Spleen (tissue), 7 donors: ENCODE data around the gene TNFAIP6.

ENCODE experiments used
- CTCF ChIP-seq, 11 experiments: fragments of 200-600 bp in 7 of 11; fragments of 450-650 bp in 4 of 11; sonication (generic) in 4 of 11; IDR thresholded peaks in 8 of 11; conservative IDR thresholded peaks in 3 of 11; 1 replicate in 7 of 11; 2 replicates in 4 of 11; pipeline versions ENCODE4 v1.4.0 to v1.8.0; 2016 to 2021; ENCODE audit warnings: antibody characterized with exemption in 11 of 11, inconsistent platforms in 4 of 11, mild to moderate bottlenecking in 1 of 11
- POLR2A ChIP-seq, 3 donors: fragments of 450-650 bp; IDR thresholded peaks; one replicate each; pipeline ENCODE4 v1.5.1; 2017; ENCODE audit warnings: antibody characterized with exemption in 3 of 3, mild to moderate bottlenecking in 1 of 3
- POLR2AphosphoS5 ChIP-seq, 3 donors: sonication (generic); formaldehyde crosslinking; IDR thresholded peaks; one replicate each; pipeline ENCODE4 v1.5.1; 2017; ENCODE audit warnings: antibody characterized with exemption in 3 of 3
- donor health status: DM: no; HTN: no; CAD: no; lungs with moderate emphysema.
- donor health status: DM: no; HTN: no; CAD: no.
- donor health status: DM: no; HTN: no; CAD: no.

GRCh38 chr2:151350579-151351195 lies 6.7 kb upstream of the TNFAIP6 start:
- TF ChIP-seq CTCF (IDR thresholded peaks at IDR 0.05 in 8 of 11, conservative IDR thresholded peaks at IDR 0.05 in 3 of 11): no peak
- TF ChIP-seq POLR2A (IDR thresholded peaks at IDR 0.05): no peak
- no peak for TF ChIP-seq POLR2AphosphoS5 (IDR thresholded peaks at IDR 0.05)
